GM21619 (cell line): ENCODE data around the gene TMEM86A.
"Not testable (repeated sequence)": the region's sequence is repeated elsewhere in the genome, so short reads cannot be mapped to it uniquely, and the experiment has no call there.

Experiments
- ATAC-seq: cut with Tn5 transposase; IDR thresholded peaks from one replicate; pipeline ENCODE4 v1.9.1; 2021; ENCODE audit not compliant: unreplicated experiment

TMEM86A gene

DNA sequence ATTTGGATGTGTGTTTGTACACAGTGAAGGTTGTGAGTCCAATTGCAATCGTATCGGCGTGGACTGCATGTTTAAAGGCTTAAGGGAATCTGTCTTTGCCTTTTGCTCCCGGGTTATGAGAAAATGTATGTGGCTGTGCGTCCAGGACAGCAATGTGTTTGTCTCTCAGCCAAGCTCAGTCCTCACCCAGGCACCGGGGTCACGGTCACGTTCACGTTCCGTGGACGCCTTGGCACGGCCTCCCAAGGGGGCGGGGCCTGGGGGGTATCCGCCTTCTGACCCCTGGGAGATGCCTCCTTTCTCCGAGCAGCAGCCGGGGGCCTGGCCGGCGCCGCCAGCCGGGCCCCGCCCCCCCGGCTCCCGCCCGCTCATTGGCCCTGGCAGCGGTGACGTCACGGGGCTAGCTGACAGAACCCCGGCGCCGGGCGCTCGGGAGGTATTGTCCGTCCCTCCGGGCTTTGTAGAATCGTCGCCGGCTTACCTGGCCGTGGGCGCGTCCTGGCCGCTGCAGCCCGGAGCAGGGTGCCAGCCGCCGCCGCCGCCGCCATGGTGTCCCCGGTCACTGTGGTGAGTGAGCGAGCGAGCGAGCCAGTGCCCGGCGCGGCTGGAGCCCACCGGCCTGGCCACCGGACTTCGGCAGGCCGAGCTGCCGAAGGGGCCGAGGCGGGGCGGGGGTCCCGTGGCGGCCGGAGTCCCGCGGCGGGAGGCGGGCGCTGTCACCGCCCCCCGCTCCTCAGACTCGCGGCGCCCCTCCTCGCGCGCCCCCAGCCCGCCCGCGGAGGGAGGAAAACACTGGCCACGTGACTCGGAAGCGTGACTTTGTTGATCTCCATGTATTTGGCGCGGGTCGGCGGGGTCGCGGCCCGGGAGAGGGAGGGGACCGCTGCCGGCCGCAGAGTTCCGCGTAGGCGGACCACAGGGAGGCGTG, at the start of gene TMEM86A:
Gene TMEM86A, plus strand, starts transcription at position 439 of the 928 bp plus-strand sequence. Its CDS starts 108 bp downstream, at position 547.
- peak; percentile 96 for ATAC-seq

DNA sequence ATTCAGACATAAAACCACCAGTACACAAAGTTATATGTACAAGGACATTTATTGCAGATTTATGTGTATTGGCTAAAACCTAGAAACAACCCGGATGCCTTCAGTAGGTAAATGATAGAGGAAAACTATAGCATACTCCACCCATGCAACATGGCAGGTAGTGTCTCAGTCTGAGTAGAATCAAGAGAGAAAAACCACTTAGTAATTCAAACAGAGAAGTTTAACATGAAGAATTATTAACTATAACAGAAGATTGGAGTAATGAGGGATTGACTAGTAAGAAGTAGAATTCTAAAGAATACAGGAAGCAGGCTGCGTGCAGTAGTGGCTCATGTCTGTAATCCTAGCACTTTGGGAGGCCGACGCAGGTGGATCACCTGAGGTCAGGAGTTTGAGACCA, 48.2 kb upstream of the TMEM86A start:
- ATAC-seq = peak; percentile 45

GRCh38 chr11:18650859-18651557, 47.6 kb upstream of the TMEM86A start:
- ATAC-seq = peak; percentile 90

GRCh38 chr11:18657673-18658072, 40.9 kb upstream of the TMEM86A start:
- no peak for ATAC-seq

GRCh38 chr11:18665353-18665872, 33.2 kb upstream of the TMEM86A start:
- ATAC-seq = not testable (repeated sequence)

- no peak for ATAC-seq
Measured at GRCh38 chr11:18668131-18668530, 30.4 kb upstream of the TMEM86A start.

DNA sequence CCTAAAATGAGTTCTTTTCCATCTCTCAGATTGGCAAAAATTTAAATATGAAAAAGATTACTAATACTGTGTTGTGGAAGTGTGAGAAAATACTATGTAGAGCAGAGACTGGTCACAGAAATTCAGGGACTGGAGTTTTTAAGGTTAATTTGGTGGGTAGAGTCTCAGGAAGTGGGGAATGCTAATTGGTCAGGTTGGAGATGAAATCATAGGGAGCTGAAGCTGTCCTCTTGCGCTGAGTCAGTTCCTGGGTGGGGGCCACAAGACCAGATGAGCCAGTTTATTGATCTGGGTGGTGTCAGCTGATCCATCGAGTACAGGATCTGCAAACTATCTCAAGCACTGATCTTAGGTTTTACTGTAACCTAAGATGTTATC, 29.4 kb upstream of the TMEM86A start:
- no peak for ATAC-seq

DNA sequence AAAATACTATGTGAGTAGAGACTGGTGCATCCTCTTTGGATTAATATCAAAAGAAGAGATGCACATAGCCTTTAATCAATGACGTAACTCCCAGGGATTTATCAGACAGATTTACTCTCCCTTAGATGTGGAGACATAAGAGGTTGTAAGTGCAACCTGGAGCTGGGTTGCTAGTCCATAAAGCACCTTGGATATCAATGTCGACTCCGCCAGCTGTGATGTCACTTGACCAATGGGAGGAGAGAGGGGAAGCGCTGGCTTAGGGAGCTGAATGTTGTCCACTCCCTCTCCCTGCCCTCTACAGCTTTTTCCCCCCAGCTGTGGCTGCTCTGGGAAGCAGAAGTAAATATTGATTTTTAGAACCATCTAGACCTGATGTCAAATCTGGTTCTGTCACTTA, 28.9 kb upstream of the TMEM86A start:
- ATAC-seq = no peak

- ATAC-seq = no peak
Measured at GRCh38 chr11:18671246-18671645, 27.3 kb upstream of the TMEM86A start.

- ATAC-seq = not testable (repeated sequence)
Measured at GRCh38 chr11:18672209-18672608, 26.4 kb upstream of the TMEM86A start.

GRCh38 chr11:18676803-18677202, 21.8 kb upstream of the TMEM86A start:
- no peak for ATAC-seq

GRCh38 chr11:18677560-18677959, 21.0 kb upstream of the TMEM86A start:
- ATAC-seq = no peak

DNA sequence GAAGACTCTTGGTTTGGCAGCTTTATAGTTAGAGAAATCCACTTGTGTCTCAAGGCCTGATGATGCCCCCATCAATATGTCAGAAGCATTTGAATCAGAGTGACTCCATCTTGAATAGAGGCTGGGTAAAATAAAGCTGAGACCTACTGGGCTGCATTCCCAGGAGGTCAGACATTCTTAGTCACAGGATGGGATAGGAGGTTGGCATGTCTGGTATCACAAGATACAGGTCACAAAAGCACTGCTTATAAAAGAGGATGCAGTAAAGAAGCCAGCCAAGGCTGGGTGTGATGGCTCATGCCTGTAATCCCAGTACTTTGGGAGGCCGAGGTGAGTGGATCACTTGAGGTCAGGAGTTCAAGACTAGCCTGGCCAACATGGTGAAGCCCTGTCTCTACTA, 16.6 kb upstream of the TMEM86A start:
- ATAC-seq = not testable (repeated sequence)

- ATAC-seq = no peak
Measured at GRCh38 chr11:18682466-18682865, 16.1 kb upstream of the TMEM86A start.

DNA sequence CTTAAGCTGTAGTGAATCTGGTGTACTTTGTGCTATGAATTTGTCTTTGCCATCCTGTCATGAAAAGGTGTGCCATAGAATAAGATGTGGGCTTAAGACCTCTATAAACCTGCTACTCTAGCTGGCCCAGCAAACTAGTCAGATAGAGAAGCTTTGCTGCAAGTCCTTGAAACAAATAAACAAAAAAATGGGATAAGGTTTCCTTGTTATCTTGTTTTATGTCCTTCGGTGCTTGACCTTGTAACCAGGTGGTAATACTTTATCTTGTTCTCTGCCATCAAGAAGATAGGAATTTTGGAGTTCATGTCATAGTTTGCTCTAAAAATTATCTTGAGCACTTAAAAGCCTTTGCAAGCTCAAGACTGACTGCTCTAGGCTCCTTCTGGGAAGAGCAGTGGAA, 14.3 kb upstream of the TMEM86A start:
- no peak for ATAC-seq

GRCh38 chr11:18691467-18692140, 7.0 kb upstream of the TMEM86A start:
- not testable (repeated sequence) for ATAC-seq

GRCh38 chr11:18692941-18693760, 5.4 kb upstream of the TMEM86A start:
- no peak for ATAC-seq

- ATAC-seq = no peak
Measured at GRCh38 chr11:18696638-18697225, 1.8 kb upstream of the TMEM86A start.

GRCh38 chr11:18697576-18697975, 1.0 kb upstream of the TMEM86A start:
- no peak for ATAC-seq

DNA sequence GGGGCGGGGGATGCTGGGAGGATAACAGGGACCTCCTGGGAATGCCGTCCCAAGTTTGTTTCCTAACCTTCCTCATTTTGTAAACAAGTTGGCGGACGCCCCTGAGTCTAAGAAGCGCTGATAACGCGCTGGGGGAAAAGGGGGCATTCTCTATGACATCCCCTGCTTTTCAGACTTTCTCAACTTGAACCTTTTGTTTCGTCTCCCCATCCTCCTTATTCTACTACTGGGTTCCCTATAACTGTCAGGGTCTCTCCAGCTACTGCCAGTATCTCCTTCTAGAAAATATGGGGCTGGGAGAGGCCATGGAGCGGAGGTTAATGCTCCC, 654 bp downstream of the TMEM86A start:
- ATAC-seq = no peak
